Vagina (tissue), 2 donors: ENCODE measurements around the gene MFF. TPM values are rescaled to one million over a fixed set of nuclear protein-coding genes. Genes with fewer than 3 reads are reported as not detected.

ENCODE experiments used
- DNase-seq, 2 donors: peaks; one replicate each; pipeline ENCODE4 v3.0.0-alpha.2; 2017; ENCODE audit errors: extremely low spot score in 2 of 2
- H3K27ac ChIP-seq: fragments of 200-600 bp; sonication (generic); one replicate; pipeline ENCODE4 v1.5.1; 2019
- H3K27me3 ChIP-seq: fragments of 200-600 bp; sonication (generic); one replicate; pipeline ENCODE4 v1.5.1; 2019
- H3K36me3 ChIP-seq, 2 donors: fragments of 200-600 bp; sonication (generic); one replicate each; pipeline ENCODE4 v1.5.1; 2017 to 2019
- H3K4me1 ChIP-seq: fragments of 200-600 bp; sonication (generic); one replicate; pipeline ENCODE4 v1.5.1; 2019
- H3K4me3 ChIP-seq, 2 donors: fragments of 200-600 bp; sonication (generic); 1 replicate in 1 of 2; 2 replicates in 1 of 2; pipeline ENCODE4 v1.5.1; 2016 to 2019
- H3K9me3 ChIP-seq: fragments of 200-600 bp; sonication (generic); one replicate; pipeline ENCODE4 v1.5.1; 2019
- POLR2A ChIP-seq, 2 donors: fragments of 450-650 bp; IDR thresholded peaks; one replicate each; pipeline ENCODE4 v1.6.1; 2017; ENCODE audit warnings: antibody characterized with exemption in 2 of 2, mild to moderate bottlenecking in 2 of 2, moderate library complexity in 2 of 2
- POLR2AphosphoS5 ChIP-seq, 2 donors: sonication (generic); formaldehyde crosslinking; IDR thresholded peaks; one replicate each; pipeline ENCODE4 v1.9.0; 2017; ENCODE audit warnings: antibody characterized with exemption in 2 of 2, mild to moderate bottlenecking in 2 of 2, low read depth in 1 of 2; ENCODE audit not compliant: insufficient read depth in 1 of 2
- intact Hi-C: fragments of 100-400 bp; cut with DNase I; formaldehyde crosslinking; loops from one replicate; pipeline ENCODE4 v1.15.1; 2023
- total RNA-seq: library from RNA; depleted of rRNA; stranded (reverse); fragments of >200 nt; gene quantifications from one replicate; pipeline ENCODE4 v1.2.3, GENCODE V29; 2016
- TF ChIP-seq, protein P1 (sequence below), 3 experiments: fragments of 450-650 bp in 2 of 3; fragments of 200-600 bp in 1 of 3; sonication (generic) in 1 of 3; IDR thresholded peaks; one replicate each; pipeline ENCODE4 v1.5.1; 2017 to 2019; ENCODE audit warnings: antibody characterized with exemption in 3 of 3, mild to moderate bottlenecking in 2 of 3, moderate library complexity in 2 of 3

MFF gene
- total RNA-seq, 1 donor from 2014 or later = 109 TPM

DNA sequence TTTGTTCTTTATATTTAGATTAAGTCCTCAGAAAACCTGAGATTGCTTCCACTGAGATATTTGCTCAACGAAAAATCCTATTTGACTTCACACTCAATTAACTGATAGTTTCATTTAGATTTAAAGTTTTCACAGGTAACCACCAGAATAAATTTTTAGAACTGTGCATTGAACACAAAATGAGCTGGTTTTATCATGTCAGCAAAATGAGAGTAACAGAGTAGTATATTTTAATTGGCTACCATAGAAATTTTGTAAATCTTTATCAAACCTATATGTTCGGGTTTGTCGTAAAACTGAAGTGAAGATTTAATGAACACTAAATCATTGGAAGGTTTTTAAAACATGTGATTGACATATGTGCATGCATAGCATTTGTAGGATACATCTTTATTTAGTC lies 32.7 kb upstream of the MFF start:
- intact Hi-C loops = no loop called here
- Histone ChIP-seq H3K9me3 (no peaks in the 10 kb centered on the region), H3K36me3 (no peaks in the 10 kb centered on the region), H3K4me3 (no peak overlapping the region), H3K4me1 (no peaks in the 10 kb centered on the region), H3K27ac (no peak overlapping the region), H3K27me3 (no peaks in the 10 kb centered on the region)
- TF ChIP-seq POLR2AphosphoS5 (IDR thresholded peaks at IDR 0.05; ENCODE audit: insufficient read depth in 1 of 2, low read depth in 1 of 2) = no peak
- TF ChIP-seq POLR2A (IDR thresholded peaks at IDR 0.05) = no peak
- DNase-seq = no peak

DNA sequence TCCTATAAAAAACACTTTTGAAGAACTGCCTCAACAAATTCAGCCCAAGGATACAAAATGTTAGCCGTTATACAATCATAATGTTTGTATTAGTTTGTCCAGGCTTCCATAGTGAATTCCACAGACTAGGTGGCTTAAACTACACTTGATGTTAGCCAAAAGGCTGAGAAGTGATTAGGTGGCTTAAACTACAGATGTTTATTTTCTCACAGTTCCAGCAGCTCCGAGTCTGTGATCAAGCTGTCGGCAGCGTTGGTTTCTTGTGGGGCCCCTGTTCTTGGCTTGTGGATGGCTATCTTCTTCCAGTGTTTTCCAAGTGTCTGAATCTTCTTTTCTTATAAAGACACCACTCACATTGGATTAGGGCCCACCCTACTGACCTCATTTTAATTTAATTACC lies 31.5 kb upstream of the MFF start:
- intact Hi-C loops = no loop called here
- no peaks in the 10 kb centered on the region for H3K9me3 ChIP-seq
- no peak overlapping the region for H3K27ac ChIP-seq
- no peaks in the 10 kb centered on the region for H3K4me1 ChIP-seq
- H3K4me3 ChIP-seq = no peak overlapping the region
- H3K36me3 ChIP-seq = no peaks in the 10 kb centered on the region
- DNase-seq = no peak
- TF ChIP-seq, protein P1, sequence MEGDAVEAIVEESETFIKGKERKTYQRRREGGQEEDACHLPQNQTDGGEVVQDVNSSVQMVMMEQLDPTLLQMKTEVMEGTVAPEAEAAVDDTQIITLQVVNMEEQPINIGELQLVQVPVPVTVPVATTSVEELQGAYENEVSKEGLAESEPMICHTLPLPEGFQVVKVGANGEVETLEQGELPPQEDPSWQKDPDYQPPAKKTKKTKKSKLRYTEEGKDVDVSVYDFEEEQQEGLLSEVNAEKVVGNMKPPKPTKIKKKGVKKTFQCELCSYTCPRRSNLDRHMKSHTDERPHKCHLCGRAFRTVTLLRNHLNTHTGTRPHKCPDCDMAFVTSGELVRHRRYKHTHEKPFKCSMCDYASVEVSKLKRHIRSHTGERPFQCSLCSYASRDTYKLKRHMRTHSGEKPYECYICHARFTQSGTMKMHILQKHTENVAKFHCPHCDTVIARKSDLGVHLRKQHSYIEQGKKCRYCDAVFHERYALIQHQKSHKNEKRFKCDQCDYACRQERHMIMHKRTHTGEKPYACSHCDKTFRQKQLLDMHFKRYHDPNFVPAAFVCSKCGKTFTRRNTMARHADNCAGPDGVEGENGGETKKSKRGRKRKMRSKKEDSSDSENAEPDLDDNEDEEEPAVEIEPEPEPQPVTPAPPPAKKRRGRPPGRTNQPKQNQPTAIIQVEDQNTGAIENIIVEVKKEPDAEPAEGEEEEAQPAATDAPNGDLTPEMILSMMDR (IDR thresholded peaks at IDR 0.05) = no peak
- no peak for TF ChIP-seq POLR2A (IDR thresholded peaks at IDR 0.05)
- TF ChIP-seq POLR2AphosphoS5 (IDR thresholded peaks at IDR 0.05; ENCODE audit: insufficient read depth in 1 of 2, low read depth in 1 of 2) = no peak
- no peaks in the 10 kb centered on the region for H3K27me3 ChIP-seq

DNA sequence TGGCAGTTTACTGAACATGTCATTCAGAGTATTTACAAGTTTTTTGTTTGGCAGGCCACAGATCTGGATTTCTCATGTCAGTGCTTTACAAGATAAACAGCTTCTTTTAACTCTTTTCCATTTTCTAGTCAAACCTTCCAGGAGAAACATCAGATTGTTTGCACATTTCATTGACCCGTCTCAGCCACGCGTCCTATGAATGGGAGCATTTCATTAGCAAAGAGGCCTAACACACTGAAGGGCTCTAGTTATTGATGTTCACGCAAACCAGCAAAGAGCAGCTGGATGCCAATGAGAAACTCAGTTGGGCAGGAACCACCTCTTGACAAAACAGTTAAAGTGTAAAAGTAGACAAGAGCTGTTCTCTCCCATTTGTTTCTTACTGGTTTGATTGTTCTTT lies 29.2 kb upstream of the MFF start:
- H3K36me3 ChIP-seq = no peaks in the 10 kb centered on the region
- H3K4me3 ChIP-seq = no peak overlapping the region
- H3K9me3 ChIP-seq = no peaks in the 10 kb centered on the region
- intact Hi-C loops = no loop called here
- no peaks in the 10 kb centered on the region for H3K27me3 ChIP-seq
- TF ChIP-seq, protein P1 (IDR thresholded peaks at IDR 0.05) = no peak
- TF ChIP-seq POLR2AphosphoS5 (IDR thresholded peaks at IDR 0.05; ENCODE audit: insufficient read depth in 1 of 2, low read depth in 1 of 2) = no peak
- no peak for TF ChIP-seq POLR2A (IDR thresholded peaks at IDR 0.05)
- H3K4me1 ChIP-seq = no peaks in the 10 kb centered on the region
- no peak overlapping the region for H3K27ac ChIP-seq
- no peak for DNase-seq

DNA sequence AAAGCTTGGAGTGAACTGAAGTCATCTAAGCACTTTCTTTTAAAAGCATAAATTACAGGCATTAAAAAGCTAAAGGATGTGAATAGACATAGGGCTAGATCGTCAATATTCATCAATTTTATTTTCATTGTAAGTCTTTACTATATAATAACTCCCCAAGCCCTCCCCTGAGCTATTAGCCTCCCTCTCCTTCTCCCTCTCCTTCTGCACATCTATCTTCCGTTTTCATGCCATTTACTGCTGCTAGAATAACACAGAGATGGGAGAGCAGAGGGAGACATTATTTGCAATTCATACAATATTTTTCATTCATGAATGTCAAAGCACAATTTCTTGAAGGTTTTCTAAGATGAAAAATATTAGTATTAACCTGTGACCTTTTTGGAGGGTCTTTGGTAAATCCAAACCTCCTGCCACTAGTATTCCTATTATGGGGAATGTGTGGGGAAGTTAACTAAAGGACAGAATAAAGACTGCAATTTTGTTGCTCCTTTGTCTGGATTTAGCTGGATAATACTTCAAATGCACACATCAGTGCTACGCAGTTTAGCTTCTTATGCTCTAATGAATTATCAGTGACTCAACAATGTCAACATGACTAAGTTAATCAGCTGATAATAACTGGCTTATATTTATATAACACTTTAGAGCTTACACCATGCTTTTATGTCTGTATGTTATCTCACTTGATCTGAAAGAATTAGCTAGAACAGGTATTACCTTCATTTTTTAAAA lies 28.2 kb upstream of the MFF start:
- DNase-seq = no peak
- H3K9me3 ChIP-seq = no peaks in the 10 kb centered on the region
- intact Hi-C loops = no loop called here
- H3K4me1 ChIP-seq = no peaks in the 10 kb centered on the region
- TF ChIP-seq POLR2A (IDR thresholded peaks at IDR 0.05) (no peak), POLR2AphosphoS5 (IDR thresholded peaks at IDR 0.05; ENCODE audit: insufficient read depth in 1 of 2, low read depth in 1 of 2) (no peak)
- TF ChIP-seq, protein P1 (IDR thresholded peaks at IDR 0.05) = no peak
- no peak overlapping the region for H3K4me3 ChIP-seq
- no peak overlapping the region for H3K27ac ChIP-seq
- no peaks in the 10 kb centered on the region for H3K36me3 ChIP-seq
- H3K27me3 ChIP-seq = no peaks in the 10 kb centered on the region

DNA sequence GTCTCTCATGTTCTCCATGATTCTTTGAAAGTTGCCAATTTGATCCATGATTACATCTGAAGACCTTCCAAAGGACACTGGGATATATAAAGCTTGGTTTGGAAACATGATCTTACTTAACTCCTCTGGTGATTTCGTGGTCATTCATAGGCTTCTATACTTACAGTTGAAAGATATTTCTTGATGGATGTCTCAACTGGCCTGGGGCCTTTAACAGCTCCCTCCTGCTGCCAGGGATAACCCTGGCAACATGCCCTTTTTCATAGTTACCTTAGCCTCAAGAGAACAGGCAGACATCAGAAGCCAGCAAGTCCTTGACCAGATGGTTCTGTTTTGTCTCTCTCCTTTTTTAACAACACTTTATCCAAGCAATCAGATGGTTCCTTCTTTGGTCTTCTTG lies 23.5 kb upstream of the MFF start:
- DNase-seq = no peak
- TF ChIP-seq, protein P1 (IDR thresholded peaks at IDR 0.05) = no peak
- TF ChIP-seq POLR2AphosphoS5 (IDR thresholded peaks at IDR 0.05; ENCODE audit: insufficient read depth in 1 of 2, low read depth in 1 of 2) (no peak), POLR2A (IDR thresholded peaks at IDR 0.05) (no peak)
- no peaks in the 10 kb centered on the region for H3K27me3 ChIP-seq
- no peaks in the 10 kb centered on the region for H3K36me3 ChIP-seq
- H3K27ac ChIP-seq = no peak overlapping the region
- no peaks in the 10 kb centered on the region for H3K4me1 ChIP-seq
- H3K4me3 ChIP-seq = no peak overlapping the region
- intact Hi-C loops = no loop called here
- H3K9me3 ChIP-seq = no peaks in the 10 kb centered on the region
